ENCODE measurements around the gene HS3ST6.

DNA sequence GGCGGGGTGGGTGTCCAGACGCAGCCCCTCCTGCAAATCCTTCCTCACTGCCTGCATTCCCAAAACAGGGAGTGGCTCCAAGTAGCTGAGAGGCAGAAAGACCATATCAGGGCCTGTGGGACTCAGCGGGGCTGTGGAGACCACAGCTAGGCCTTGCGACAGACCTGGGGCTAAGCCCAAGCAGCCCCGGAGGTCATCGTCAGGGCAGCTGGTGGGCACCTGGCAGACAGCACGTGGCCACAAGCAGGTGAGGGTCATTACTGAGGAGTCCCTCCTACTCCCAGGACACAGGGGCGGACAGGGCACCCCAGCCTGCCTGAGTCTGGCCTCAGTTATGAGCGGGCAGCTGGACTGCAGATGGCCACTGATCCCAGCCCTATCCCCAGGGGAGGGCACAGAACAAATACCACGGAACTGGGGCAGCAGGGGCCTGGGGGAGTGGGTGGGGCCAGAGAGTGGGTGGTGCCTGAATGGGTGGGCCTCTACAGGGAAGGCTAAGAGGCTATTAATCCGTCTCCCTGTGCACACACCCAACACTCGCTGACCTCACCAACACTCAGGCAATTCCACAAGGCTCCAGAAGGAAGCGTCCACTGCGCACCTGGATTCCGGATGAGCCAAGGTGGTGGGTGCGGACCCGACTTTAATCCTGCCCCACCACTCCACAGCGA lies 8.5 kb downstream of the HS3ST6 start:
- TF ChIP-seq, protein P1, sequence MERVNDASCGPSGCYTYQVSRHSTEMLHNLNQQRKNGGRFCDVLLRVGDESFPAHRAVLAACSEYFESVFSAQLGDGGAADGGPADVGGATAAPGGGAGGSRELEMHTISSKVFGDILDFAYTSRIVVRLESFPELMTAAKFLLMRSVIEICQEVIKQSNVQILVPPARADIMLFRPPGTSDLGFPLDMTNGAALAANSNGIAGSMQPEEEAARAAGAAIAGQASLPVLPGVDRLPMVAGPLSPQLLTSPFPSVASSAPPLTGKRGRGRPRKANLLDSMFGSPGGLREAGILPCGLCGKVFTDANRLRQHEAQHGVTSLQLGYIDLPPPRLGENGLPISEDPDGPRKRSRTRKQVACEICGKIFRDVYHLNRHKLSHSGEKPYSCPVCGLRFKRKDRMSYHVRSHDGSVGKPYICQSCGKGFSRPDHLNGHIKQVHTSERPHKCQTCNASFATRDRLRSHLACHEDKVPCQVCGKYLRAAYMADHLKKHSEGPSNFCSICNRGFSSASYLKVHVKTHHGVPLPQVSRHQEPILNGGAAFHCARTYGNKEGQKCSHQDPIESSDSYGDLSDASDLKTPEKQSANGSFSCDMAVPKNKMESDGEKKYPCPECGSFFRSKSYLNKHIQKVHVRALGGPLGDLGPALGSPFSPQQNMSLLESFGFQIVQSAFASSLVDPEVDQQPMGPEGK (CRISPR knock-in tag; IDR thresholded peaks at IDR 0.05; ENCODE audit: borderline replicate concordance): no peak
- no peak for TF ChIP-seq TOX (CRISPR knock-in tag; IDR thresholded peaks at IDR 0.05; ENCODE audit: borderline replicate concordance)
- TF ChIP-seq BACH2 (CRISPR knock-in tag; IDR thresholded peaks at IDR 0.05; ENCODE audit: borderline replicate concordance): no peak
